Central memory CD8-positive, alpha-beta T cell (primary cell): ENCODE results near the gene C10orf90.

Source experiments
- ATAC-seq: fragments of 150-1000 bp; cut with Tn5 transposase; replicated peaks from 2 replicates; pipeline ENCODE4 v1.10.0; 2022; ENCODE audit warnings: mild to moderate bottlenecking, moderate FRiP score, moderate number of reproducible peaks; ENCODE audit not compliant: poor library complexity, severe bottlenecking; ENCODE audit errors: extremely low read depth
- DNase-seq, 2 donors: peaks; one replicate each; pipeline ENCODE4 v3.0.0; 2021; ENCODE audit warnings: low spot score in 2 of 2
- H3K27ac Mint-ChIP-seq: one replicate; pipeline ENCODE4 v1.8.0; 2022; ENCODE audit warnings: low read depth, mild to moderate bottlenecking, moderate library complexity, mixed read lengths
- H3K27me3 Mint-ChIP-seq: one replicate; pipeline ENCODE4 v1.8.0; 2022; ENCODE audit warnings: mixed read lengths
- H3K36me3 Mint-ChIP-seq: one replicate; pipeline ENCODE4 v1.8.0; 2022; ENCODE audit warnings: mild to moderate bottlenecking, moderate library complexity, mixed read lengths; ENCODE audit not compliant: insufficient read depth
- H3K4me1 Mint-ChIP-seq: one replicate; pipeline ENCODE4 v1.8.0; 2022; ENCODE audit warnings: mixed read lengths
- H3K4me3 Mint-ChIP-seq: one replicate; pipeline ENCODE4 v1.8.0; 2022; ENCODE audit warnings: mild to moderate bottlenecking, moderate library complexity, mixed read lengths
- H3K9me3 Mint-ChIP-seq: one replicate; pipeline ENCODE4 v1.8.0; 2022; ENCODE audit warnings: mixed read lengths

C10orf90 gene

DNA sequence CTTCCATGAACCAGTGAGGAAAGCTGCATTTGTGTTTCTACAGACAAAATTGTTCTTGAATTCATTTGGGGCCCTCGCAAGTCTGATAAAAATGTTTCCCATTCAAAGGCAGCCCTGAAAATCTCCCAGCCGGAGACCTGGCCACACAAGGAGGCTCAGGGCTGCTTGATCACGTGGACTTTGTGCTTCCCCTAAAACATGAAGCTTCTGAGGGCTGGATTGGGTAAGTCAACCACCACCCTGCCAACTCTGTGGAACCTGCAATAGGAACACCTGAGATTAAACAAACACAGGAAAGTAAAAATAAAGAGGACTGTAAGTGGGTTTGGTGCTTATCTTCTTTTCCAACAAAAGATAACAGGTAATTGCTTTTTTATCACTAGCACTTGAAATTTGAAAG lies 133.8 kb downstream of the C10orf90 start:
- ATAC-seq (no peak), DNase-seq (no peak)
- no peaks in the 10 kb centered on the region for H3K27me3 Mint-ChIP-seq
- H3K27ac Mint-ChIP-seq = no peak overlapping the region
- H3K4me1 Mint-ChIP-seq = no peaks in the 10 kb centered on the region
- H3K9me3 Mint-ChIP-seq = peaks cover under 1% of the 10 kb centered on the region
- H3K4me3 Mint-ChIP-seq = no peak overlapping the region
- peaks cover 2% of the 10 kb centered on the region for H3K36me3 Mint-ChIP-seq

DNA sequence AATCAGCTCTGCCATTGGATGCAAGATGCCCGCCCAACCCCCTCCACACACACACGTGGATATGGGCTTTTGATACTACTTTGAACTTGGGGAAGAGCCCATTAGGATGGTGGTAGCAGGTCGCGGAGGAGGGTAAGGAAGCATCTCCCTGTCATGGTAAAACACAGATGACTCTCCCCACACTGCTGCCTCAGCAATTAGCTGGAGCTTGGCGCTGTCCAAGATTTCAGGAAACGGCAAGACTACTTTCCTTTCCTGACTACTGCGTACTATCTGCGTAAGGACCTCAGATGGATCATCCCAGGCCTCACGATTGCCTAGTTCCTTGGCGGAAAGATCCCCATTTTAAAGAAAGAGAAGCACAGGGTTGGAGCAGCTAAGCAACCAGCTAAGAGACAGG lies 134.3 kb downstream of the C10orf90 start:
- H3K4me1 Mint-ChIP-seq = no peaks in the 10 kb centered on the region
- peaks cover 2% of the 10 kb centered on the region for H3K36me3 Mint-ChIP-seq
- no peaks in the 10 kb centered on the region for H3K27me3 Mint-ChIP-seq
- no peak overlapping the region for H3K27ac Mint-ChIP-seq
- no peaks in the 10 kb centered on the region for H3K9me3 Mint-ChIP-seq
- DNase-seq (no peak), ATAC-seq (no peak)
- no peak overlapping the region for H3K4me3 Mint-ChIP-seq

- no peaks in the 10 kb centered on the region for H3K27me3 Mint-ChIP-seq
- no peak overlapping the region for H3K27ac Mint-ChIP-seq
- no peak for ATAC-seq
- peaks cover 5% of the 10 kb centered on the region for H3K9me3 Mint-ChIP-seq
- H3K36me3 Mint-ChIP-seq = peaks cover 2% of the 10 kb centered on the region
- H3K4me3 Mint-ChIP-seq = no peak overlapping the region
- H3K4me1 Mint-ChIP-seq = no peaks in the 10 kb centered on the region
- DNase-seq = no peak
Observed at GRCh38 chr10:126533644-126534043, 136.8 kb downstream of the C10orf90 start.

DNA sequence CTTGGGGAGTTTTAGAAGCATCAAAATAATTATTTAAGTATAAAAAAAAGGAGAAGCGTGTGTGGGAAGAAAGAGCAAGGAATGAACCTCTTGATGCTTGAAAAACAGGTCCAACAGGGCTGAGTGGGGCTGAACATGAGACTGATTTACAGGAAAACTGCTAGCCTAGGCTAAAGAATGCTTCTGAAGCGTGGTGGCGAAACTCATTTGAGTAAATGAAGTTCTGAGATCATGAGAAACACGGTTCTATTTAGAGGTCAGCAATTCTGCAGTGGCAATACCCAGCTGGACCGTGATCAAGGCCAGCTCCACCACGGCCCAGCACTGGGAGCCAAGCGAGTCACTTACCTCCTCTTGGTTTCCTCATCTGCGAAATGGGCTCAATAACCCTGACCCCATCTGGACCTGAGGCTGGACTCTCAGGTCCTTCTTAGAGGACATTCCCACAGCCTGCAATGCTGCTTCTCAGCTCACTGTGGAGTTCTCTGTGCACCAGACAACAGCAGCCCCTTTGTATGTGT lies 142.1 kb downstream of the C10orf90 start:
- Mint-ChIP-seq H3K4me3 (no peak overlapping the region), H3K27me3 (no peaks in the 10 kb centered on the region), H3K9me3 (peaks cover 10% of the 10 kb centered on the region), H3K4me1 (no peaks in the 10 kb centered on the region), H3K36me3 (peaks cover 2% of the 10 kb centered on the region), H3K27ac (no peak overlapping the region)
- DNase-seq (no peak), ATAC-seq (no peak)

- Mint-ChIP-seq H3K36me3 (peaks cover 2% of the 10 kb centered on the region), H3K9me3 (peaks cover 10% of the 10 kb centered on the region), H3K27me3 (no peaks in the 10 kb centered on the region), H3K27ac (no peak overlapping the region), H3K4me1 (no peaks in the 10 kb centered on the region), H3K4me3 (no peak overlapping the region)
- DNase-seq (no peak), ATAC-seq (no peak)
Observed at GRCh38 chr10:126527645-126528314, 142.7 kb downstream of the C10orf90 start.

DNA sequence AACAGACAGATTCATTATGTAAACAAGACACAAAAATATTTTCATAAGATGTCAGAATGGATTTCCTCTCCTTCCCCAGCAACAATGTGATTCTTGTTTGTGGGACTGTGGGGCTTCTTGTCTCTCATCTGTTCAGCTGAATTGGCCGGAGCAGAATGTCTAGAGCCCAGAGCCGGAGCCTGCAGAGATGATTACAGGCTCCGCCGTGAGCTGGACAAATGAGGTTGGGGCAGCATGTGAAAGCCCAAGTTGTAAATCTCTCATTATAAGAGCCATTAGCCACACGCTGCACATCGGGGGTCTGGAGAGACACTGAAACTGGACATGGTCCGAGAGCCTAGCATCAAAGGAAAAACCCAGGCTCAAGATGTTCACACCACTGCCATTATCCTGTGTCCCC lies 145.2 kb downstream of the C10orf90 start:
- no peak overlapping the region for H3K27ac Mint-ChIP-seq
- H3K9me3 Mint-ChIP-seq = peaks cover 5% of the 10 kb centered on the region
- DNase-seq (no peak), ATAC-seq (no peak)
- no peaks in the 10 kb centered on the region for H3K36me3 Mint-ChIP-seq
- no peak overlapping the region for H3K4me3 Mint-ChIP-seq
- H3K4me1 Mint-ChIP-seq = no peaks in the 10 kb centered on the region
- no peaks in the 10 kb centered on the region for H3K27me3 Mint-ChIP-seq

DNA sequence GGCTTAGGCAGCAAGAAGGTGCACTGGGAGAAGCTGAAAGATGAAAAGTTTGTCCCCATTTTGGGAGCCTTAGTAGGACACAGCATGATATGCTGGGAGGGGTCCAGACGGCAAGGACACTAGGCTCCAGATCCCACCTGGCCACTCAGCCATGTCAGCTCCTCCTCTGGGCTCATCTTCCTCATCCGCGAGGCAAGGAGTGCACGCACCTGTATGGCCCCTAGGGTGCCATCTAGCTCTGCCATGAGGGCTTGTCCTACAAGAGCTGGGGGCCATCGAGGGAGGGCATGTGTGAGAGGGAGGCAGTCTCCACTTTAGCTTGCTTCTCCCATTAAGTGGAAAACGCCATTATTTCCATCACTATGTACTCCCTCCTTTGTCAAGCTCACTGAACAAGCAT lies 146.0 kb downstream of the C10orf90 start:
- no peaks in the 10 kb centered on the region for H3K27me3 Mint-ChIP-seq
- no peaks in the 10 kb centered on the region for H3K4me1 Mint-ChIP-seq
- ATAC-seq (no peak), DNase-seq (no peak)
- no peak overlapping the region for H3K27ac Mint-ChIP-seq
- H3K9me3 Mint-ChIP-seq = peaks cover 5% of the 10 kb centered on the region
- no peak overlapping the region for H3K4me3 Mint-ChIP-seq
- H3K36me3 Mint-ChIP-seq = no peaks in the 10 kb centered on the region

DNA sequence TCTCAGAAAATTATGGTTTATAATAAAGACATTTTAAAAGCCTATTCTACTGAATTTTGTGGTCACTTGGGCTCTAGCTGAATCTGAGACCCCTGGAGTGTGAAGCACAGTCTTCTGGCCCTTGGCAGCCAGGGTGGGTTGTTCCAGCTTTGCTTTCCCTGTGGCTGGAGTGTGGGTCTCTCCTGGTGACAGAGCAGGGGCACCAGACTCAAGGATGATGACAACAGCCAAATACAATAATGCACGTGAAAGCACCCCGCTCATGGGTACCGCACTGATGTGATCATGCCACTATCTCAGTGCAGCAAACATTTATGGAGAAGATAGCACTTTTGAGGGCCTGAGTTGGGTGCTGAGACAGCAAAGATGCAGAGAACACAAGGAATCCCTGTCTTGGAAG lies 147.4 kb downstream of the C10orf90 start:
- Mint-ChIP-seq H3K27ac (no peak overlapping the region), H3K9me3 (peaks cover 3% of the 10 kb centered on the region), H3K36me3 (no peaks in the 10 kb centered on the region), H3K27me3 (no peaks in the 10 kb centered on the region), H3K4me3 (no peak overlapping the region), H3K4me1 (no peaks in the 10 kb centered on the region)
- ATAC-seq = no peak
- no peak for DNase-seq

DNA sequence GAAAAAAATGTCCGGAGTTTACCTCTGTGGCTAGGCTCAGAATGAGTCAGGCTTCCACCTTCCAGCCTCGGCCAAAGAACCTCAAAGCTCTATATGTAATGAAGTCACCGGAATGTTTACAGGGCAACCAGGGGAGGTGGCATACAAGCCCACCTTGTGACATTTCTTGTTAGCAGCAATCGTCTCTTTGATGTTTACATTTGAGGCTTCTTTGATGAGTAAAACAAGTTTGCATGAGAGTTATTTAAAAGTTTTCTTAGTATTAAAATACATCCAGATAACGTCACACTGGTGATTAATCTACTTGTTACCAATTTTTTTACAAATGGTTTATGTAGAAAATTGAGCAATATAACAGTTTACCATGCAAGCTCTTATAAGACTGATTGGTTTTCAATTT lies 149.1 kb downstream of the C10orf90 start:
- H3K27me3 Mint-ChIP-seq = no peaks in the 10 kb centered on the region
- no peaks in the 10 kb centered on the region for H3K4me1 Mint-ChIP-seq
- no peak overlapping the region for H3K4me3 Mint-ChIP-seq
- H3K36me3 Mint-ChIP-seq = no peaks in the 10 kb centered on the region
- ATAC-seq (no peak), DNase-seq (no peak)
- no peak overlapping the region for H3K27ac Mint-ChIP-seq
- H3K9me3 Mint-ChIP-seq = no peaks in the 10 kb centered on the region

DNA sequence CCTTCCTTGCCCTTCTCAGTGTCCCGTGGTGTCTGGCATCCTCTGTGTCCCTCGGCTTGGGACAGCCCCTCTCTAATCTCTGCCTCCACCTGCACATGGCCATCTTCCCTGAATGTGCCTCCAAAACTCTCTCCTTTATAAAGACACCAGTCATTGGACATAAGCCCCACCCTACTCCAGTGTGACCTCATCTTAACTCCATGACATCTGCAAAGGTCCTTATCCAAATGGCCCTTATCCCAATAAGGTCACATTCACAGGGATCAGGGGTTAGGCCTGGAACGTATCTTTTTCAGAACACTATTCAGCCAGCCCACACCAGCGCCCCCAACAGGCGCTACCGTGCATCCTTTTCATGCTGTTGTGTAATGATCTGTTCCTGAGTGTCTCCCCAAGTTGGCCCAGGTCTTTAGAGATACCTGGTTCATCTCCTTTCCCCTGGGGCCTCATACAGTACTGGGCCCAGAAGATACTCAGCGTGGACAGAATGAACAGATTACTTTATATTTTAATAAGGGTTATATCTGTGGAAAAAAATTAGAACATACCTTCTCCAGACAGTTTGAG lies 149.7 kb downstream of the C10orf90 start:
- ATAC-seq (no peak), DNase-seq (no peak)
- H3K9me3 Mint-ChIP-seq = no peaks in the 10 kb centered on the region
- no peaks in the 10 kb centered on the region for H3K36me3 Mint-ChIP-seq
- no peak overlapping the region for H3K27ac Mint-ChIP-seq
- H3K4me1 Mint-ChIP-seq = no peaks in the 10 kb centered on the region
- no peaks in the 10 kb centered on the region for H3K27me3 Mint-ChIP-seq
- no peak overlapping the region for H3K4me3 Mint-ChIP-seq

GRCh38 chr10:126519992-126520391 lies 150.5 kb downstream of the C10orf90 start:
- Mint-ChIP-seq H3K27ac (no peak overlapping the region), H3K9me3 (no peaks in the 10 kb centered on the region), H3K27me3 (no peaks in the 10 kb centered on the region), H3K36me3 (no peaks in the 10 kb centered on the region), H3K4me1 (no peaks in the 10 kb centered on the region), H3K4me3 (no peak overlapping the region)
- DNase-seq = no peak
- ATAC-seq = no peak

DNA sequence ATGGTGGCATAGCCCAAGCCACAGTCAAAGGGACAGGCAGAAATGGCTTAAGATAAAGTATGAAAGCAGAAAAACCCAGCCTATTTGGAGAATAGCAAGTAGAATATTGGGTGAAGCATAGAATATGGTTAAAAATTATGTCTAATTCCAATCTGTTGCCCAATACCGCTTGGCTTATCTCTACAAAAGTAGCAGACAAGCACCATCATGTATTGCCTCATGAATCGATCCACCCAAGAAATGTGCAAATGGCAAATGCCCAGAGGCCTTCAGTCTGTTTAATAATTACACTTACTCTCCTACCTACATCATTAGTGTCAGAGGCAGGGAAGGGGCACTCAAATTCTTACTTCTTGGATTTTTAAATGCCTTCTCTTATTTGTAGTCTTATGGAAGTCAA lies 151.3 kb downstream of the C10orf90 start:
- Mint-ChIP-seq H3K4me3 (no peak overlapping the region), H3K27ac (no peak overlapping the region), H3K27me3 (no peaks in the 10 kb centered on the region), H3K4me1 (no peaks in the 10 kb centered on the region), H3K9me3 (no peaks in the 10 kb centered on the region), H3K36me3 (no peaks in the 10 kb centered on the region)
- DNase-seq (no peak), ATAC-seq (no peak)

- Mint-ChIP-seq H3K4me3 (no peak overlapping the region), H3K27me3 (no peaks in the 10 kb centered on the region), H3K9me3 (no peaks in the 10 kb centered on the region), H3K27ac (no peak overlapping the region), H3K36me3 (no peaks in the 10 kb centered on the region), H3K4me1 (no peaks in the 10 kb centered on the region)
- ATAC-seq (no peak), DNase-seq (no peak)
Observed at GRCh38 chr10:126518218-126519080, 152.0 kb downstream of the C10orf90 start.
